Left hindlimb (tissue), 1 donor: Measurements from ENCODE around the gene MRPL40.

ENCODE experiments used
- DNase-seq: peaks from one replicate; pipeline ENCODE4 v3.0.0-alpha.2; 2018

MRPL40 gene

GRCh38 chr22:19432133-19432851 lies at the start of gene MRPL40:
TSS of gene MRPL40 (plus strand) at chr22:19432545. CDS start at chr22:19432555, 10 bp downstream.
- DNase-seq = peak; percentile 96

GRCh38 chr22:19383292-19383691 lies 49.1 kb upstream of the MRPL40 start:
- no peak for DNase-seq

GRCh38 chr22:19385221-19385906 lies 47.0 kb upstream of the MRPL40 start:
- DNase-seq = no peak

- no peak for DNase-seq
Observed at GRCh38 chr22:19386248-19386647, 46.1 kb upstream of the MRPL40 start.

- DNase-seq = no peak
Observed at GRCh38 chr22:19387038-19387437, 45.3 kb upstream of the MRPL40 start.

- DNase-seq = no peak
Observed at GRCh38 chr22:19387575-19387974, 44.8 kb upstream of the MRPL40 start.

GRCh38 chr22:19393704-19394103 lies 38.6 kb upstream of the MRPL40 start:
- DNase-seq = no peak

GRCh38 chr22:19394274-19395050 lies 37.9 kb upstream of the MRPL40 start:
- no peak for DNase-seq

GRCh38 chr22:19395276-19395675 lies 37.1 kb upstream of the MRPL40 start:
- DNase-seq = no peak

GRCh38 chr22:19396561-19396933 lies 35.8 kb upstream of the MRPL40 start:
- no peak for DNase-seq

- DNase-seq = no peak
Observed at GRCh38 chr22:19396934-19397733, 35.2 kb upstream of the MRPL40 start.

GRCh38 chr22:19397734-19398104 lies 34.6 kb upstream of the MRPL40 start:
- no peak for DNase-seq

GRCh38 chr22:19398206-19398605 lies 34.1 kb upstream of the MRPL40 start:
- no peak for DNase-seq

GRCh38 chr22:19398652-19399051 lies 33.7 kb upstream of the MRPL40 start:
- no peak for DNase-seq

- no peak for DNase-seq
Observed at GRCh38 chr22:19400881-19401280, 31.5 kb upstream of the MRPL40 start.

GRCh38 chr22:19401483-19401882 lies 30.9 kb upstream of the MRPL40 start:
- no peak for DNase-seq

GRCh38 chr22:19402642-19403191 lies 29.6 kb upstream of the MRPL40 start:
- DNase-seq = no peak

GRCh38 chr22:19404676-19405075 lies 27.7 kb upstream of the MRPL40 start:
- DNase-seq = no peak

- DNase-seq = no peak
Observed at GRCh38 chr22:19405133-19405532, 27.2 kb upstream of the MRPL40 start.

- DNase-seq = no peak
Observed at GRCh38 chr22:19405652-19406051, 26.7 kb upstream of the MRPL40 start.

GRCh38 chr22:19406281-19406811 lies 26.0 kb upstream of the MRPL40 start:
- DNase-seq = no peak

GRCh38 chr22:19406846-19407245 lies 25.5 kb upstream of the MRPL40 start:
- DNase-seq = no peak
